HG02870 (cell line): ENCODE data around the gene C21orf91.
"Not testable (repeated sequence)": the region's sequence is repeated elsewhere in the genome, so short reads cannot be mapped to it uniquely, and the experiment has no call there.

Experiments
- ATAC-seq: cut with Tn5 transposase; IDR thresholded peaks from one replicate; pipeline ENCODE4 v1.9.1; 2021; ENCODE audit warnings: mild to moderate bottlenecking, moderate library complexity; ENCODE audit not compliant: unreplicated experiment

Gene C21orf91

DNA sequence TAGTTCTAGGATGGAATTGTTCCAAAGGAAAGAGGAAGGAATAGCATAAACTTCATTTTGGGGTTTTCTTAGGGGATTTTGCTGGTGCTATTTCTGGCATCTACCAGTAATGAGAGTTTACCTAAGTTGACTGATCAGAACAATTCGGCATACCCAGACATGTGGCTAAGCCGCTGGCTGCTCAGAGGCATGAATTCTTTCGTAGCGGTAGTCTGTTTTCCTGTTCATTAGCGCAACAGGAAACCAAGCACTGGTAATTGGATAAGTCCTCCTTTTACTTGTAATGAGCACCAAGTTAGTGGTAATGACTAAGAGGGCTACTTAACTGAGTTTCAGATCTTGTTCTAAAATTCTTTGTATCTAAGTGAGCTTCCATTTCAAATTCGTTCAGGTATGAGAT, 38.6 kb downstream of the C21orf91 start:
- ATAC-seq = peak; percentile 36

GRCh38 chr21:17779980-17780379, 39.2 kb downstream of the C21orf91 start:
- ATAC-seq = no peak

DNA sequence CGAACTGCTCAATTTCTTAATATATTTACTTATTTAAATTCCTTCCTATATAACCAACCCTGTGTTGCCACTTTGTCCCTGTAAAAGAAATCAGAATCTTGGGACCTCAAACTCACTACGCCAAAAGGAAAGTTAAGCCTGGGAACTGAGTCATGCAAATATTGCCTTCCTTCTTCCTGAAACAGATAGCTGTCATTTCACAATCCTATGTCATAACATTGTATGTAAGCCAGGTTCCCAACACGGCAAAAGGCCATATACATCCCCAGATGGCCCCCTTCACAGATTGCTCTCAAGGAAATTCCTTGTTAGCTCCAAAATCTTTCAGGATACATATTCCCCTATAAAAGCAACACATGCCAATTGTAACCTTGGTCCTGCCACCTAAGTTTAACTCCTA, 39.7 kb downstream of the C21orf91 start:
- ATAC-seq = no peak

DNA sequence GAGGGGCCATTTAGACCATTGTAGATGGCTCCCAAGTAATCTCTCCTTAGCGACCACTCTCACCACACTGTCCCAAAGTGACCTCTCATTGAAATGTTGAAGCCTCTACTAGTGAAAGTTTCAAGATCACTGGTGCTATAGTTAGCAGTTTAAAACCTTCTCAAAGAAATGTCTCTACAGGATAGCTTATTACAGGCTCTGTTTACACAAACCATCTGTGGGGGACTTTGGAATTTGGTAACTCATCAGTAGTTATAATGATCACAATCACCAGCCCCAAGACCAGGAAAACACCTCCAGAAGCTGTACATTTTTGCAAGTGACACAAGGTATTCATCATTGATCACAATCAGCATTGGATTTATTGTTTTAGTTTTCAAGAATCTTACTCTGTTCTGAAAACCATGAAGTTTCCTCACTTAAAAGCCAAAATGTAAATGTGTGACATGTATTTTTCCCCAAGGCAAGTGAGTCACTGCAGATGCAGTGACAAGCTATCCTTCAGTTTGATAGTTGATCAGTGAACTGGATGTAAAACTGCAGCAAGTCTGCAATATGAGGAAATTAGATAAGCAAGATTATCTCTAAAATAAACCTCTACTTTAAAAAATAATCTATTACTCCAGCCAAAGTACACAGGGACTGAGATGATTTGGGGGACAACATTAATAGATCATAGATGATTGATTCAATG, 41.9 kb downstream of the C21orf91 start:
- ATAC-seq = no peak

DNA sequence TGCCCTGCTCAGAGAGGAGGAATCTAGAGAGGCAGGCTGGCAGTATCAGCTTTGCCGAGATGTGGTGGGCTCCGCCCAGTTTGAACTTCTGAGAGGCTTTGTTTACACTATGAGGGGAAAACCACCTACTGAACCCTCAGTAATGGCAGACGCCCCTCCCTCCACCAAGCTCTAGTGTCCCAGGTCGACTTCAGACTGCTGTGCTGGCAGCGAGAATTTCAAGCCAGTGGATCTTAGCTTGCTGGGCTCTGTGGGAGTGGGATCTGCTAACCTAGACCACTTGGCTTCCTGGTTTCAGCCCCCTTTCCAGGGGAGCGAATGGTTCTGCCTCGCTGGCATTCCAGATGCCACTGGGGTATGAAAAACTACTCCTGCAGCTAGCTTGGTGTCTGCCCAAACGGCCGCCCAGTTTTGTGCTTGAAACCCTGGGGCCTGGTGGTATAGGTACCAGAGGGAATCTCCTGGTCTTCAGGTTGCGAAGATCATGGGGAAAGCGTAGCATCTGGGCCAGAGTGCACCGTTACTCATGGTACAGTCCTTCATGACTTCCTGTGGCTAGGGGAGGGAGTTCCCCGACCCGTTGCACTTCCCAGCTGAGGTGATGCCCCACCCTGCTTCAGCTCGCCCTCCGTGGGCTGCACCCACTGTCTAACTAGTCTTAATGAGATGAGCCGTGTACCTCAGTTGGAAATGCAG, 43.6 kb downstream of the C21orf91 start:
- peak; percentile 72 for ATAC-seq

- not testable (repeated sequence) for ATAC-seq
Measured at GRCh38 chr21:17775021-17775420, 44.1 kb downstream of the C21orf91 start.

- no peak for ATAC-seq
Measured at GRCh38 chr21:17769447-17769845, 49.7 kb downstream of the C21orf91 start.

GRCh38 chr21:17768840-17769446, 50.2 kb downstream of the C21orf91 start:
- no peak for ATAC-seq

GRCh38 chr21:17765207-17765606, 53.9 kb downstream of the C21orf91 start:
- ATAC-seq = no peak

GRCh38 chr21:17763288-17764037, 55.7 kb downstream of the C21orf91 start:
- no peak for ATAC-seq

GRCh38 chr21:17759511-17760178, 59.5 kb downstream of the C21orf91 start:
- no peak for ATAC-seq

DNA sequence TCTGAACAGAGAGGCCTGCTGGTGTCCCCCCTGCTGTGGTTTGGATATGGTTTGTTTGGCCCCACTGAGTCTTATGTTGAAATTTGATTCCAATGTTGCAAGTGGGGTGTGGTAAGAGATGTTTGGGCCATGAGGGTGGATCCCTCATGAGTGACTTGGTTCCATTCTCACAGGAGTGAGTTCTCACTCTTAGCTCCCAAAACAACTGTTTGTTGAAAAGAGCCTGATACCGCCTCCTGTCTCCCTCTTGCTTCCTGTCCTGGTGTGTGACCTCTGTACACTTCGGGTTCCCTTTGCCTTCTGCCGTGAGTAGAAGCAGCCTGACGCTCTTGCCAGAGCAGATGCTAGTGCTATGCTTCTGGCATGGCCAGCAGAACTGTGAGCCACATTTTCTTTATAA, 60.5 kb downstream of the C21orf91 start:
- no peak for ATAC-seq

DNA sequence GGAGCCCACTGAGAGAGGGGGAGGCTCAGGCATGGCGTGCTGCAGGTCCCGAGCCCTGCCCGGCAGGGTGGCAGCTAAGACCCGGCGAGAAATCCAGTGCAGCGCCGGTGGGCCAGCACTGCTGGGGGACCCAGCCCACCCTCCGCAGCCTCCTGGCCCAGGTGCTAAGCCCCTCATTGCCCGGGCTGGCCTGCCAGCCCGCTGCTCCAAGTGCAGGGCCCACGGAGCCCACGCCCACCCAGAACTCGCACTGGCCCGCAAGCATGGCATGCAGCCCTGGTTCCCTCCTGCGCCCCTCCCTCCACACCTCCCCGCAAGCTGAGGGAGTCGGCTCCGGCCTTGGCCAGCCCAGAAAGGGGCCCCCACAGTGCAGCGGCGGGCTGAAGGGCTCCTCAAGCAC, 61.5 kb downstream of the C21orf91 start:
- ATAC-seq = no peak

DNA sequence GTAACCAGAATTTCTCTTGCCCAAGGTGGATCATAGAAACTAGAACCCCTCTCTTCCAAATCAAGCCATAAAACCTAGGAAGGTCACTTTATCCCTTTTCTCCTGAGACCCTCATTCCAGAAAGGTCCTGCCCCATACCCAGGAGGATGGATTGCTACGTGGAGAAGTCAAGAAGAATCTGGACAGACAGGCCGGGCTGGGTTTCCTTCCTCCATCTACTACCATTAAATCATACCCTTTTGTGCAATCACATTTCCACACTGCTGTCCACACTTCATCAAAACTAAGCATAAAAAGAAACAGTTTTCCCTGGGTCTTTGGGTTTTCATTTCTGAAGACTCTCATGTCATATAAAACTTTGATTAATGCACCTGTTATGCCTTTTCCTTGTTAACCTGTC, 65.4 kb downstream of the C21orf91 start:
- ATAC-seq = no peak

DNA sequence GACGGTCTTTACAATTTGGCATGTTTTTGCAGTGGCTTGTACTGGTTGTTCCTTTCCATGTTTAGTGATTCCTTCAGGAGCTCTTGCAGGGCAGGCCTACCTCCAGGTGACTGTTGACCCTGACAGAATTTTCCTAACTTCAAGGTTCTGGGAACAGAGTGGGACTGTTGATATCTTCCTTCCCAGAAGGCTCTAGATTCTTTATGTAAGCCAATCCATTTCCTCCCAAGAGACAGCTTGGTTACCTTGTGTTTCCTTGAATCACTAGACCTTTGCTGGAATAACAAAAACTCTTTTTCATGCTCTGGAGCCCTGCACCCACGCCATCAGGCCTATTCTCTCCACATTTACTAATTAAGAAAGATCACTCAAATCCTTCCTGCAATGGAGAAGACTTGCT, 67.0 kb downstream of the C21orf91 start:
- no peak for ATAC-seq

DNA sequence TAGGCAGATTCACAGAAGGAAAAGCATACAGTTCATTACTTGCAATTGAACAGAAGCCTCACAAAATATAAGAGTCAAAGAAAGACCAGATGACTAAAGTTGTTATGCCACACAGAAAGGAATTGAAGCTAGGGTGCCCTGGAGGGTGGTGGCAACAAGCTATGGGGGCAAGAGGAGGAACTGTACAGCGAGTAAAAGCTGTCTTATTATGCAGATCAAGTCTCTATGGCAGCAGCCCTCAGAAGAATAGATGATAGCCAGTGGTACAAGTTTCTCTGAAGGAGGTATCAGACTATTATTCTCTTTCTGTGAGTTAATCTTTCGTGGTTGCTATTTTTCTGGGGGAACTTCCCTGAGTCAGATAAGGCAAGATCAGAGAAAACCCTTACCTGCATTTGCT, 72.2 kb downstream of the C21orf91 start:
- ATAC-seq = no peak

- ATAC-seq = no peak
Measured at GRCh38 chr21:17745086-17745485, 74.1 kb downstream of the C21orf91 start.

GRCh38 chr21:17742940-17743592, 76.1 kb downstream of the C21orf91 start:
- ATAC-seq = no peak

GRCh38 chr21:17742181-17742580, 77.0 kb downstream of the C21orf91 start:
- no peak for ATAC-seq
